IPS-11a (cell line): ENCODE measurements around the gene MCHR1.

ENCODE experiments used
- H3K4me3 ChIP-seq: one replicate; pipeline ENCODE4 v1.5.1; 2013; ENCODE audit warnings: low read depth, low read length, control low read depth

MCHR1 gene, protein sequence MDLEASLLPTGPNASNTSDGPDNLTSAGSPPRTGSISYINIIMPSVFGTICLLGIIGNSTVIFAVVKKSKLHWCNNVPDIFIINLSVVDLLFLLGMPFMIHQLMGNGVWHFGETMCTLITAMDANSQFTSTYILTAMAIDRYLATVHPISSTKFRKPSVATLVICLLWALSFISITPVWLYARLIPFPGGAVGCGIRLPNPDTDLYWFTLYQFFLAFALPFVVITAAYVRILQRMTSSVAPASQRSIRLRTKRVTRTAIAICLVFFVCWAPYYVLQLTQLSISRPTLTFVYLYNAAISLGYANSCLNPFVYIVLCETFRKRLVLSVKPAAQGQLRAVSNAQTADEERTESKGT

DNA sequence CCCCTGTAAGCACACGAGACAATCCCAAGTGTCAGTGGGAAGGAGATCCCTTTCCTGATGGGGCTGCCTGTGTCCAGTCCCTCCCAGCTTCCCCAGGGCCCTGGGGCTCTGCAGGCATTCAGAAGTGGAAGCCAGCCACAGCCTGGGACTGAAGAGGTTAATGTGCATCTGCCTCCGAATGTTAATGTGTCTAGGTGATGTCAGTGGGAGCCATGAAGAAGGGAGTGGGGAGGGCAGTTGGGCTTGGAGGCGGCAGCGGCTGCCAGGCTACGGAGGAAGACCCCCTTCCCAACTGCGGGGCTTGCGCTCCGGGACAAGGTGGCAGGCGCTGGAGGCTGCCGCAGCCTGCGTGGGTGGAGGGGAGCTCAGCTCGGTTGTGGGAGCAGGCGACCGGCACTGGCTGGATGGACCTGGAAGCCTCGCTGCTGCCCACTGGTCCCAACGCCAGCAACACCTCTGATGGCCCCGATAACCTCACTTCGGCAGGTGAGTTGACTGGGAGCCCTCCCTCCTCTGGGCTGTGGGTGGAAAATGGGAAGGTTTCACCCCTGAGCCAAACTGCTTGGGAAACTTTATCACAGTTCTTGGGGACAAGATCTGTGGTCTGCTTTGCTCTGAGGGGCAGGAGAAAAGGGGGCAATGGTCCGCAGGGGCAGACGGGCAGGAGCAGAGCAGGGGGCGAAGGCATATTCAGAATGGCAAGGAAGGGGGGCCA, at the start of gene MCHR1:
Gene MCHR1 (plus strand): TSS at position 236 of the 715 bp plus-strand sequence. CDS start 169 bp downstream, at position 405.
- no peak within 1 kb of the TSS for H3K4me3 ChIP-seq

DNA sequence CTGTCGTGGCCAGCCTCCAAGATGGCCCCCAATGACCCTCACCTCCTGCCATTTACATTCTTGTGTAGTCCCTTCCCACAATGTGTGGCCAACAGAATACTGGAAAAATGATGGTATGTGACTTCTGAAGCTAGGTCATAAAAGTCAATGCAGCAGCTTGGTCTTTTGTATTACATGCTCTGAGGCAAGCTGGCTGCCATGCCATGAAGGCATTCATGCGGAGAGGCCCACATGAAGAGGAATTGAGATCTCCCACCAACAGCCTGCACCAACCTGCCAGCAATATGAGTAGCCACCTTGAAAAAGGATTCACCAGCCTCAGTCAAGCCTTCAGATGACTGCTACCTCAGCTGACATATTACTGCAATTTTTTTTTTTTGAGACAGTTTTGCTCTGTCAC, 47.4 kb upstream of the MCHR1 start:
- no peak overlapping the region for H3K4me3 ChIP-seq

DNA sequence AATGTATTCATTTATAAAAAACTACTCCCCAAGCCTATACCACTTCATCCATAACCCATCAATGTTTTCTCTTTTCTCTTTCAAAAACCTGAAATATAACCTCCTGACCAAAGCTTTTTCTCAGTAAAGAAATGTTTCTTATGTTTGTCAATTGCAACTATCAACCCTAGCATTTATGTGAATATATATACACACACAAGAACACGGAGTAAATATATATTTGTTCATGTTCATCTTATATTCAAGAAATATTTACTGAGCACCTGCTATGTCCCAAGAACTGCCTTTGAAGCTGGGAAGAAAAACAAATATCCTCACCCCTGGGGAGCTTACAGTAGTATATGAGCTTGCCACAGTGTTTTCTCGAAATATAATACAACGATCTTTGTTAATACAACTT, 46.2 kb upstream of the MCHR1 start:
- no peak overlapping the region for H3K4me3 ChIP-seq

DNA sequence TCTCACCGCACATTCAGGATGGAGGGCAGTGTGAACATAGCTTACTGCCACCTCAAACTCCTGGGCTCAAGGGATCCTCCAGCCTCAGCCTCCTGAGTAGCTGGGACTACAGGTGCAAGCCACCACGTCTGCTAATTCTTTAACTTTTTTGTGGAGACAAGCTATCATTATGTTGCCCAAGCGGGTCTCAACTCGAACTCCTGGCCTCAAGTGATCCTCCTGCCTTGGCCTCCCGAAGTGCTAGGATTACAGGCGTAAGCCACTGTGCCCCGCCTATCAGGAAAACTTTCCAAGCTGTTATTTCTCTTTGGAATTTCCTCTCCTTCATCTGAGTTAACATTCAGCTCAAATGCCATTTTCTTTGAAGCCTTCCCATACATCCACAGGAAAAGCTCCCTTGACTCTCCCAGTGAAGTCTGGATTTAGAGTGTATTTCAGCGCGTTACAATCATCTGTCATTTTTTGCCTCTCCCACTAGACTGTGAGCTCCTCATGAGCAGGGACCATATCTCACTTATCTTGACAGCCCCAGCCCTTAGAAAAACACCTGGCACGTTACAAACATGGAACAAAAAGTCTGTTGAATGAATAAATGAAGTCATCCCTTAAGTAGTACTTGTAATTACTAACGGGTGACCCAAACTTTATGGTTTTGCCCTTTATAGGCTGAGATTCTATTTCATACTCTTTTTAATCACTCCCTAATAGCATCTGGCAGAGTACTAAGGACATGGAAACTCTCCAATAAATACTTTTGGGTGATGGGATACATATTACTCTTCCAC, 45.0 kb upstream of the MCHR1 start:
- H3K4me3 ChIP-seq, result no peak overlapping the region

DNA sequence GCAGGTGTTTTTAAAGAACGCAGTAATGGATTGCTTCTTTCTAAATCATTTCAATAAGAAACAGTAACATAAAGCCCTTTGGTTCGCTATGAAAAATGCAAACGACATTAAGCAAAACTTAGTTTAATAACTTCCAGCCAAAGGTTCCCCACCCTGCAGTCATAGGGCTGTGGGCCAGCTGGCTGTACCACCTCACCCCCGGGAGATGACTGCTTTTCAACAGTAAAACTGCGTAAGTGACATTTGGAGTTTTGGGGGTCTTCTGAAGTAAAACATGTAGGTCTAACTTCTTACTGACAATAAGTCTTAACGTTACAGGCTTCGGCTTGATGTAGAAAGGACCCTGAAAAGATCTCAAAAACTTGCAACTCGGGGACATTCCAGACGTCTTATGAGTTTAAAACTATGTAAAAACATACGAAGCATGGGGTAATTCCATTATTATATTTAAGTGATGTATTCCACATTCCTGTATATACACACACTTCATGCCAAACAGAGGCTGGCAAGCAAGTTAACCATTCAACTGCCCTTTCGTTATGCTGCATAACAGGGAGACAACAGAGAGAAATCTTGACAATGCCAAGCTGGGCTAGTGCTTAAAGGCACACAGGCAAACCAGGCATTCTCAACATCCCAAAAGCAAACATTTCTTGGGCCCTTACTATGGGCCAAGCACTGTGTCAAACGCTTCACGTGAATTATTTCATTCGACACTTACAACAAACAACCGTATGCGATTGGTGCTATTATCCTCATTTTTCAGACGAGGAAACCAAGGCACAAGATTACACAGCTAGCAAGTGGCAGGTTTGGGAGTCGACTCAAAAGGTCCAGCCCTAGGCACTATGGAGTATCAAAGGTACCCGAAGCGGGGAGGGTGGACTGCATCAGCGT, 44.0 kb upstream of the MCHR1 start:
- H3K4me3 ChIP-seq, result peak overlapping the region; percentile 85

DNA sequence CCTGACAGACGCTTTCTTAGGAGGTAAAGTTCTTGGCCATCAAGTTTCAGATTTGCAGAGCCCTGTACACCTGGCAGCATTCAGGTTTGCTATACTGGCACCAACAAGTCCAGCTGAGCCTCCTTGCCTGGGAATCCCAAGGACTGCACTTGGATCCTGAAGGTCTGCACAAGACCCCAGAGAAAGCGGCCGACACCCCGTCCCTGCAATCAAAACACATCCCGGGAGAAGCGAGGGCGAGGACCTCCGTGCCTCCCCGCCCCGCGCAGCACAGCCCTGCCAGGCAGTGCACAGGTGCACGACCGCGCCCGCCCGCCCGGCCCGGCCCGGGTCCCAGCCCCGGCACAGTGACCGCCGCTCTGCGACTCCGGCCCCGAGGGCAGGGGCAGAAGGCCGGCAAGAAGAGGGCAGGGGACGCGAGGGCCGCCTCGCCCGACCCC, 43.3 kb upstream of the MCHR1 start:
- peak overlapping the region; percentile 85 for H3K4me3 ChIP-seq

DNA sequence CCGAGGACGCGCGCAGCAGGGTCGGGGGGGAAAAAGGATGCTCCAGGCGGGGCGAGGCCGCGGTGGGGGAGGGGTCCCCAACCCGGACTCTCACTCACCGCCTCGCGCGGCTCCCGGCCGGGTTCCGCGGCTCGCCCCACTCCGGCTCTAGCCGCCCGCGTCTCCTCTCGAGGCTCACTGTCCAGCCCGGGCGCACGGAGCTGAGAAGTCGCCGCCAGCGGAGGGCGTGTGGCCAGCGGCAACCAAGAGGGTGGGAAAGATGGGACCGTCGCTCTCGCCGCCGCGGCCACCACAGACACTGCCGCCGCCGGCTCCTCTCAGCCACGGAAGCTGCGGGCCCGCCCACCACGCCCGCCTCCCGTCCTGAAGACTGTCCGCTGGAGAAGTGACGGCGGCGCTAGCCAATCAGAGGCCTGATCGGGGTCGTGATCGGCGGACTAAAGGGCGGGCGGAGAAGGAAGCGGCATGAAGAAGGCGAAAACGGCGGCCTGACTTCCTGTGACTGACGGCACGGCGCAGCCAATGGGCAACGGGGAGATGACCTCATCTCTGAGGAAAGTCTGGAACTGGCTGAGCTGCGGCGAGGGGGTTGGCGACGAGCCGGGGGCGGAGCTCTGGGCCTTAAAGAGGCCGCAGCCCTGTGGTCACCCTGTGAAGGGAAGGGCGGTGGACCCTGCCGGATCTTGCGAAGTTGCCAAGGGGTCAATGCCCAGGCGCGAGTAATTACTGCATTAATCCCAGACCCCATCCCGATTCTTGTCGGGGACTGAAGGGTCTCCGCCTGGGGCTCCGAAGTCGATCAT, 42.7 kb upstream of the MCHR1 start, which contains the start of gene MRTFA:
Gene MRTFA (minus strand): TSS at position 340 of the 803 bp plus-strand sequence.
- peak within 1 kb of the TSS; percentile 85 for H3K4me3 ChIP-seq

DNA sequence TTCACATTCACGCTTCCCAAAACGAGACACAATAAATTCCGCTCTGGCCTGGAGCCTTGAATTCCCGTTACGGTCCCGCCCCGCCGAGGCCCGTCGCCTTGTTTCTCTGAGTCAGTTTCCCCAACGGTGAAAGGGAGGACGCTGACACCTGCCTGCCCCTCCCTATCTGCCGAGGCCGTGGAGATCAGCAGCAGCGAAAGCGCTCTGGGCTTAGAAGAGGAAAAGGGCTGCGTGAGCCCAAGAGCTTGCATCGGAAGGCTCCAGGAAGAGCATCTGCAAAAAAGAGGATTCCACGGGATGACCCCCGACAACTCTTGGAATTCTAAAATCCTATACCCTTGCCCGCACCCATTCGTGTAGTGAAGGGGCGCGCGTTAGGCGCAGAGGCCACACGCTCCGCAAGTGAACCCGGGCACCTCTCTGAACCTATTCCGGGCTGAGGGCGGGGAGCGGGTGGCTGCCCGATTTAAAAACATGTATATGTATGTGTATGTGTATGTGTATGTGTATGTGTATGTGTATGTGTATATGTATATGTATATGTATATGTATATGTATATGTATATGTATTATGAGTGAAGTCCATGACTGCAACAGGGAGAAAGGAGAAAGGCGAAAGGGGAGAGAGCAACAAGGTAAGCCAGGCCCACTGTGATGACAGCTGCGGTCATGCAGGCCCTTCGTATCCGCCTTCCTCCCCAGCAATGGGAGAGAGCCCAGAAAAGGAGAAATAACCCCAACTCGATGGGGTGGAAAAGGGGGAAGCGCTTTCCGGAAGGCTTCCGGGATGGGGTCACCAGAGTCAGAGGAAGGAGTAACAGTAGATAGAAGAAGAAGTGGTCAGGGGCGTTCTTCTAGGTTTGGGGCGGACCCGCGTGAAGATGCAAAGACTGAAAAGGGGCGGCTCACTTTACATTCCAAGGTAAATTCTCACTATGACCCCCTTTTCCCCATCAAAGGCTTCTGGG, 41.8 kb upstream of the MCHR1 start:
- peak overlapping the region; percentile 85 for H3K4me3 ChIP-seq

DNA sequence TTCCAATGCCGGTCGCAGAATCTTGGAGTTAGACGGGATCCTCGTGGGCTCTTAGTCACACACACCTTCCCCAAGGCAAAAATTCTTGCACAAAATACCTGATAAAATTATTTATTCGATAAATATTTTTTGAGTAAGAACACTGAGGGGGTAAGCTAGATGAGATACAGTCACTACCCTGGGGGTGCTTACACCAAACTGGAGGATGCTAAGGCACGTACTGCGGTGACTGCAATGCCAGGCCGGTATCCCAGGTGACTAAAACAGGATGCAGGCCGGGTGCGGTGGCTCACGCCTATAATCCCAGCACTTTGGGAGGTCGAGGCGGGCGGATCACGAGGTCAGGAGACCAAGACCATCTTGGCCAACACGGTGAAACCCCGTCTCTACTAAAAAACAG, 41.0 kb upstream of the MCHR1 start:
- H3K4me3 ChIP-seq, result no peak overlapping the region

DNA sequence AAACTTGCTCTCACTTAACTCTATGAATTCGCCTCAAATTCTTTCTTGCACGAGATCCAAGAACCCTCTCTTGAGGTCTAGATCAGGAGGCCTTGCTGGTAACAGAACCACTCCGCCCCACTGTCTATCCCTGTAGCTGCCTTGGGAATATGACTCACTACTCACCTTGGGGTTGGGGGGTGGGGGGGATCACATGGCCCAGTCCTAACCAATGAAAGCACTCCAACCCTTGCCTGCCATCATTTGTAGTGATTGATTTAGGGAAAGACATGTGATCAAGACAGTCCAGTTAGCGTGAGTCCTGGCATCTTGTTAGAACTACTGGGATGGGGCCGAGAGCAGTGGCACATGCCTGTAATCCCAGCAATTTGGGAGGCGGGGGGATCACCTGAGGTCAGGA, 38.0 kb upstream of the MCHR1 start:
- H3K4me3 ChIP-seq, result no peak overlapping the region

DNA sequence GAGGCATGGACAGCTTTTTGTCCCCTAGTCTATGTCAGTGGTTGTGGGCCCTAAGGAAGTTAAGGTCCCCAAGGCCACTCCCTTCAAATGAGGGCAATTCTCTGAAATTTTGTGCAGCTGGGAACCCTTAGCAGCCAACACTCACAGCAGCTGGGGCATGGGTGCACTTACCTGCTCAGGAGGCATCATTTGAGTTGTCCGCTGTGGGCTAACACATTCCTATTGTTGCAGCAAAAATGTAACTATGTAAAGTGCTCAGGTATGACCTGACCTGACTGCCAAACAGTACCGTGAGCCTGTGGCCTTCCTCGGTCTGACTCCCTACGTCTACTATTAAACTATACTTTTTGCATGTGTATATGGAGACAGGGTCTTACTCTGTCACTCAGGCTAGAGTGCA, 37.0 kb upstream of the MCHR1 start:
- no peak overlapping the region for H3K4me3 ChIP-seq

DNA sequence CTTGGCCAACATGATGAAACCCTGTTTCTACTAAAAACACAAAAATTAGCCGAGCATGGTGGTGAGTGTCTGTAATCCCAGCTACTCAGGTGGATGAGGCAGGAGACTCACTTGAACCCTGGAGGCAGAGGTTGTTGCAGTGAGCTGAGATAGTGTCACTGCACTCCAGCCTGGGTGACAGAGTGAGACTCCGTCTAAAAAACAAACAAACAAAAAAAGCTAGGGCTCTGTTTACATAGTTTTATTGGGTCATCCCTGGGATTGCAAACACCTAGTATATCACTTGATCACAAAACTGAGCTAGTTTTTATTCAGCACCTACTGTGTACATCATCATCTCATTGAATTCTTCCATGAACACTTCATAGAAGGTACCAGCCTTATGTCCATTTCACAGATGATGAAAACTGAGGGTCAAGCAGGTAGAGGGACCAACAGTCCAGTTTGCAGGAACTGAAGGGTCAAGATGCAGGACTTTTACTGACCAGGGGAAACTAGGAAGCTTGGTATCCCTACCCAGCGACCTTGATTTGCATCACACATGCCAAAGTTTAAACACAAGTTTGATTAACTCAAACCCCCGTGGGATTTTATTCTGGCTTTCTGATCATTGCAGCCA, 33.6 kb upstream of the MCHR1 start:
- H3K4me3 ChIP-seq, result no peak overlapping the region

DNA sequence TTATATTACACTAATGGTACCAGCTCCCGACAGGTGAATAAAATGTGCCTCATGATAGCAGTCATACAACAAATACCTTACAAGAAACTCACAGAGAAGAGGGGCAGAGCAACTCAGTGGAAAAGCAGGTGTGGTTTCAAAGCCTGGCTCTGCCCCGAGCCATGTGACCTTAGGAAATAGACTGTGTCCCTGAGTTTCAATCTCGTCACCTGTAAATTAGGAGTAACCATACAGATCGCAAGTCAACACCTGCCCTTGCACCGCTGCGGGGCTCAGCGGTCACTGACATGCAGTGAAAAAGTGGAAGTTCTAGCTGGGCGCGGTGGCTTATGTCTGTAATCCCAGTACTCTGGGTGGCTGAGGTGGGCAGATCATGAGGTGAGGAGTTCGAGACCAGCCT, 30.9 kb upstream of the MCHR1 start:
- H3K4me3 ChIP-seq, result no peak overlapping the region

DNA sequence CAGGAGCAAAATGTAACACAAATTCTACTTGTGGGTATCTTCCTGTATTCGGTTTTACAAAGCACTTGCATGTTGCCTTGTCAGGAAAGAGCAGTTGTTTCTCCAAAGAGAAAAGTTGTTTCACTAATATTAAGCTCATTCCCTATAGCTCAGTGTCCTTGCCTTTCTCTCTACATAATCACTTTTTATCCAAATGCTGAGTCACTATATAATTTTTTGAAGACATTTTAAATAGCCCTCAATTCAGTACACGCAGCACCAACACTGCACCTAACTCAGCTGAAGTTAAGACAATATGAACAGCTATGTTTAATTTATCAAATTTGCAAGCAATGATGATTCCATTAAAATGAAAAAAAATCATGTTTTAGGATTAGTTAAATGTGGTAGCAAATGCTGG, 28.2 kb upstream of the MCHR1 start:
- H3K4me3 ChIP-seq, result no peak overlapping the region

DNA sequence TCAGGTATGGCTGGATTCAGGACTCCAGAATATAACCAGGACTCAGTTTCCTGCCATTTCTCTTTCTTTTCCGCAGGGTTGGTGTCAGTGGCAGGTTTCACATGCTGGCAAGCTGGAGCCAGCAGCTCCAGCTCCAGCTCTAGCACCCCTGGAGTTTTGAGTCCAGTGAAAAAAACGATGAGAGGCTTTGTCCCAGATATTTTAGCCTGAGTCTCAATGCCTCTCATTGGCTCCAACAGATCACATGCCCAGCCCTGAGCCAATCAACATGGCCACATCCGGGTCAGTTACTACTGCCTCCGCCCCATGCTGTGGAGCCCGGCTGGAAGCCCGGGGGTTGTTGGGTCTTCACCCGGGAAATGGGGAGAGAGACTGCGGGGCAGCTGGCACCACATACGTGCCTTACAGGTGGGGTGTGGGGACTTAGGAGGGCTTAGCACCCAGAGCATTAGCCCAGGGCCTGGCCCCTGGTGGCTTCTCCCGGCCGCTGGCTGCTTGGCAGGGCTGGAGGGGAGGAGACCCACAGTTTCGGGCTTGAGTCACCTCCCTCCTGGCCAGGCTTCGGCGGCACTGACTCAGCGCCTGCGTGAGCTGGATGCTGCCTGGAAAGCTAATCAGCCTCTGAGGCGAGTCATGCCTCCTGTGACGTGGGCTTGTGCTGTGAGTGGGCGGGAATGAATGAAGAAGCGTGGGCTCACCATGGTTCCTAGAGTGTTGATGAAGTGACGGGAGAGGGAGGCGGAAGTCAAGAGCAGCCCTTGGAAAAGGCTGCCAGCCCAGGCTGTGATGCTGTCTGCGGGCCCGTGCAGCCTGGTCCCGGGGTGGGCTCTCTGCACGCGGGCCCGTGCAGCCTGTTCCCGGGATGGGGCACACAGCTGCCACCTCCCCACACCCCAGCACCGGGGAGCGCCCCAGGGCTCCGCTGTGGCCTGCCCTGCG, 27.5 kb upstream of the MCHR1 start:
- H3K4me3 ChIP-seq, result no peak overlapping the region

DNA sequence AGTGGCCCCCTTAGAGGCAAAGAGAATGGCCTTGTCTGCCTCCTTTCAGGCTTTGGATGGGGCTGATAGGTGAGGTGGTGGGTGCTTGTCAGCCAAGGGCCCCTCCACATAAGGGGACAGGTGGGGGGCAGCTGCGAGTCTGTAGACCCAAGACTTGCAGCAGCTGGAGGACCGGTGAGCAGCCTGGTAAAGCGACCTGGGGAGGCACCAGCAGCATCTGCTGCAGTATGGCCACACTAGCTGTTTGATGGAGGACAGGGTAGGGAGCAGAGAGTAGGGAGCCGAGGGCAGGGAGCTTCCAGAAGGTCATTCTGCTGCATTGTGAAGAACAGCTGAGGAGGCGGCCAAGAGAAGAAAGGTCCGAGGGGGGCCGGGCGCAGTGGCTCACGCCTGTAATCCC, 25.9 kb upstream of the MCHR1 start:
- H3K4me3 ChIP-seq, result no peak overlapping the region
